ENCODE results near the gene ZNF837.
"Not testable (repeated sequence)": the region's sequence is repeated elsewhere in the genome, so short reads cannot be mapped to it uniquely, and the experiment has no call there.

Gene ZNF837

DNA sequence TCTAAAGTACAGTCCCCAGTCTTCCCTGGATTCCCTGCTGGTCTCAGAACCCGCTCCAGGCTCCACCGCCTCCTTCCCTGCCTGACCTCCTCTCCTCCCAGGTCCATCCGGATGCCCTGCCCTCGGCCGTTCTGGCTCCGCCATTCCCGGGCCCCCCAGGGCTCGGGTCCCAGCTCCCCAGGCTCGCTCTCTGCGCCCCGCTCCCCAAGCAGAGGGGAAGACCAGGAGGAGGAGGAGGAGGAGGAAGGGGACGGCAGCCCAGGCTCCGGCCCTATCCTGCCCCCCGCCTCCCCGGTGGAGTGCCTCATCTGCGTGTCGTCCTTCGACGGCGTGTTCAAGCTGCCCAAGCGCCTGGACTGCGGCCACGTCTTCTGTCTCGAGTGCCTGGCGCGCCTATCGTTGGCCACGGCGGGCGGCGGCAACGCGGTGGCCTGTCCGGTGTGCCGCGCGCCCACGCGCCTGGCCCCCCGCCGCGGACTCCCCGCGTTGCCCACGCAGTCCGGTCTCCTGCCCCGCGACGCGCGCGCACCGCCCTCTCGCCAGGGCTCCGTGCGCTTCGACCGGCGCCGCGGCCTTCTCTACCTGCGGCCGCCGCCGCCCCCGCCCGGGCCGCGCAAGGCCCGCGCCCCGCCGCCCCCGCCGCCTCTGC lies 15.3 kb upstream of the ZNF837 start:
- DNase-seq = no peak

DNA sequence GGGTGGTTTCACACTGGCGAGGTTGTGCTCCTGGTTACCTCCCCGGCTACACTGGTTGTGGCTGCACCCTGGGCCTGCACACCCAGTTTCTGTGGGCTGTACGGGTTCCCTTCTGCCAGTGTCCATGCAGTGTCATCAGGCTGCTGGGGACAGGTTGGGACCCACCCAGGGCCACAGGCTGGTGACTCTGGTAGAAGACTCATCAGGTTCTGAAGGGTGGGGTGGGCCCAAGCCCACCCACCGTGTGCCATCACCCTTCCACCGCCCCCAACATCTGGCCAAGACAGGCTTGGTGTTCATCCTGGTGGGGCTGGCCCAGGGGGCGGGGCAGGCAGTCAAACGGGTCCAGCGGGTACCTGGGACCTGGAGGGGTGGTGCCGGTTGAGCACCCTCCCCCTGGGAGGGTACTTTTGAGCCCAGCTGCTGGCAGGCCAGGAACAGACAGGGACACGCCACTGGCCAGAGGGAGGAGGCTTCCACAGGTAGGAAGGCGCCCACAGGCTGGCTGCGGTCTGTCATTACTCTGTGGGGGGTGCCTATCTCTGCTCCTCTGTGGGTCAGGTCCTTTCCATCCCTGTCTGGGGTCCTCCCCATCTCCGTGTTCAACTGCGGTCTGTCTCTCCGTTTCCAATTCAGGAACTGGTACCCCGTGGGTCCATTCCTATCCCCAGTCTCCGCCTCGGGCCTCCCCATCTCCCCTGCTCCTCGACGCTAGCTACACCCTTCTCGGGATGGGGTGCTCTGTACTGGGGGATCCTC lies 14.6 kb upstream of the ZNF837 start, which contains the start of gene RNF225:
RNF225 (plus strand) TSS at position 437 of the 759 bp plus-strand sequence. CDS start 434 bp downstream, outside the sequence.
- no peak for DNase-seq

DNA sequence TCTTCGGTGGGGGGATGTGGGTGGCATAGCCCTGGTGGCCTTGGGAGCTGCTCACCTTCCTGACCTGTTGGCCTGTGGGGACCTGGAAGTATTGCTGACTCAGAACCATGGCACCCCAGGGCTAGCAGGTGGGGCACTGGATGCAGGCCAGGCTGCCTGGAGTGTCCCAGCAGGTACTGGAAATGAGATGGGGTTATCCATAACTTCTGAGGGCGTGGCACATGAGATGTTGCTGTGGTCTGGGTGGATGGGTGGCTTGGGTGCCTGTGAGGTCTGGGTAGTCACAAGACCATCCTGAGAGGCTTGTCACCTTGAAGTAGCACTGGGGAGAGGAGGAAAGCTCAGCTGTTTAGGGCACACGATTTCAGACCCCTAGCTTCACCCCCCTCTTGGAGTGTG lies 14.0 kb upstream of the ZNF837 start:
- DNase-seq = no peak

DNA sequence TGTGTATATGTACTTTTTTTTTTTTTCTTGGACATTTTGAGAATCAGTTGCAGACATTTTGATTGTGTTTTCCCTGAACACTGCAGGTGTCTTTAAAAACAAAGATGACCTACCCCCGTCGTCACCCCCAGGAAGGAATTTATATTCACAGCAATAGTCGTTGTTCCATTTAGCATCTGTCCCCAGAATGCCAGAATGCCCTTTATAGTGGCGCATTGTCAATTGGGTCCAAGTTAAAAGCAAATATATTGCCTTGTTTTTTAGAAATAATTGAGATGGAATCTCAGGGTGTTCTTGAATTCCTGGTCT lies 12.8 kb upstream of the ZNF837 start:
- DNase-seq = no peak

DNA sequence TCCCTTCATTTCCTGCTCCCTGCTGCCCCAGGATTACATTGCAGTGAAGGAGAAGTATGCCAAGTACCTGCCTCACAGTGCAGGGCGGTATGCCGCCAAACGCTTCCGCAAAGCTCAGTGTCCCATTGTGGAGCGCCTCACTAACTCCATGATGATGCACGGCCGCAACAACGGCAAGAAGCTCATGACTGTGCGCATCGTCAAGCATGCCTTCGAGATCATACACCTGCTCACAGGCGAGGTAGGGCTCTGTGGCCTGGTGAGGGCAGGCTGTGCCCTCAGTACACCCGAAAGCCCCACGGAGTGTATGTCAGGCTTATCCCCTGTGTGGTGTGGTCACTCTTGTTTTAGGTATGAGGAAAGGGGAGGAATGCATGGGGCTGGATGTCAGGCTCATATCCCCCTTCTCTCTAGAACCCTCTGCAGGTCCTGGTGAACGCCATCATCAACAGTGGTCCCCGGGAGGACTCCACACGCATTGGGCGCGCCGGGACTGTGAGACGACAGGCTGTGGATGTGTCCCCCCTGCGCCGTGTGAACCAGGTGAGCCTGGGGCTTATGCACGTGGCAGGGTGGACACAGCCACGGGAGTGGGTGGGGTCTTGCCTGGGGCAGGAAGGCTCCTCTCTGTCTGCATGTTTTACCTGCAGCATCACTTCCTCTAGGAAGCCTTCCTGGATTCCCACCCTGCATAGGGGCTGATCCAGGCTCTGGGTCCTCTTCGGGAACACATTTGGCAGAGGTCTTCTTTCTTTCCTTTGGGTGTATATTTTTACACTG lies 12.3 kb upstream of the ZNF837 start:
- DNase-seq = no peak

DNA sequence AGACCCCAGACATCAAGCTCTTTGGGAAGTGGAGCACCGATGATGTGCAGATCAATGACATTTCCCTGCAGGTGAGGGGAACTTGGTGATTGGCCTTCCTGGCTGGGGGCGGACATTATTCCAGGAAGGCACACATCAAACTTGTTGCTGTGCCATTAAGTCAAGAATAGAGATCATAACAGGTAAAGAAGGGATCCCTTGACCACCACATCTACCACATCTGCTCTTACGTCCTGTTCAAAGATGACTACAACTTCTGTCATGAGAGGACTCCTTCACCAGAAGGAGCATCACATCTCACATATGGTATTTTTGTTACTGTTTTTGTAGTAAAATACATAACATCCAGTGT lies 7.3 kb upstream of the ZNF837 start:
- no peak for DNase-seq

DNA sequence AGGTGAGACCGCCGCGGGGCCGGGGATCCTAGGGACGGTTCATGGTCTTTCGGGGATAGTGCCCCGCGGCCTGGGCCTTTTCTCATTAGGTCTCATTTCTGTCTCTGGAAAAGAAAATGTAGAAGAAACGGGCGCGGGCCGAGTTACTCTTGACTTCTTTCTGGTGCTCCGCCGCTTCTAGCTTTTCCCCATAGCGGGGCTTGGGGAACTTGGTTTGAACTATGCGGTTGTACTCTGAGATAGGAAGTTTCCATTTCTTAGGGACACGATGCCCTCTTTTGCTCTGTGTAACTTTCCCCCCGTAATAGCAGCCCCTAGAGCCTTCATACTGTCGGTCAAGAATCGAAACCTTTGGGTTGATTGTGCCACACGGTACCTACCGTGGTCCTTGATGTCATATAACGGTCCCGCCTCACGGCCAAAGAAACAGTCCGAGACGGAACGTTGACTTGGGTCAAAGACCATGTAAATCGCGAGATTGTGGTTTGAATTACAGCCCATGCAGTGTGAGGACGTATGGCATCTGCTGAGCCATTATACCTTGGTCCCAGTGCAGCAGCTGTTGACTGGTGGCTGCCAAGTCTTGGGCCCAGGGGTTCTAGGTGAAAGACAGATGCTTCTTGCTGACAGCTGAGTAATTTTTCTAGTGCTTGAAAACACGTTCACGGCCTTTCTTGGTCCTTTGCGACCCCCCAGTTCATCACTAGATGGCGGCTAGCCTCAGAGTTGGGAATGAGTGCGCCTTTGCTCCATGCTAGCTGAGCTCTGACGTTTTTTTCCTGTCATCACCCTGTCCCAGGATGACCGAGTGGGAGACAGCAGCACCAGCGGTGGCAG lies 6.7 kb upstream of the ZNF837 start:
- DNase-seq = no peak

DNA sequence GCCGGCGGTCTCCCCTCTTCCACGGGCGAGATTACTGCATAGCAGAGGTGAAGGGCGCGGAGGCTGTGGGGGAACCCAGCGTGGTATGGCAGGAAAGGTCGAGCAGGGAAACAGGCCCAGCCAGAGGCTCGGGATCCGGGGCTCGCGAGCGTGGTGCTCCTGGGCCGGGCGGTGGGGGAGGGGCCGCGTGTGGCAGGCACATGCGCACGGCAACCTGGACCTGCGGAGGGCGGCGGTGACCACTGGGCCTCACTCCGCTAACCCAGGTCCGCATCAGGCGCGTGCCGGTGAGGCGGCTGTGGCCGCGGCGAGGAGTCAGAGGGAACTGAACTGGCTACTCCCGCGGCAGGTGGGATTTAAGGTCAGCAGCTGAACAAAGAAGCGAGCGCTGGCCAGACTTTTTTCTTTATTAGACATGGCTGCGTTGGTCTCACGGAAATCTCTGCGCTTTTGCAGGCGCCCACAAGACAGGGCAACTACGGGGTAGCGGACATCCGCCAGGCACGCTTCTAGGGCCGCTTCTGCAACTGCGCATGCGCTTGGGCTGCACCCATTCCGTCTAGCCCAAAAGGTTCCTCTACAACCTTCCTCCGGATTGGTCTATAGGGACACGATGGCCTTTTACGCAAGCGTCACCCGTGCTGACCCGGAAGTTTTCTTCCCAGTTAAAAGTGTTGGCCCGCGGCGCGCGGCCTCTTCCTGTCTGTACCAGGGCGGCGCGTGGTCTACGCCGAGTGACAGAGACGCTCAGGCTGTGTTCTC lies 5.9 kb upstream of the ZNF837 start, which contains the start of gene RPS5:
RPS5 (plus strand) TSS at position 694 of the 762 bp plus-strand sequence. CDS start 869 bp downstream, outside the sequence.
- DNase-seq = peak; percentile 94

DNA sequence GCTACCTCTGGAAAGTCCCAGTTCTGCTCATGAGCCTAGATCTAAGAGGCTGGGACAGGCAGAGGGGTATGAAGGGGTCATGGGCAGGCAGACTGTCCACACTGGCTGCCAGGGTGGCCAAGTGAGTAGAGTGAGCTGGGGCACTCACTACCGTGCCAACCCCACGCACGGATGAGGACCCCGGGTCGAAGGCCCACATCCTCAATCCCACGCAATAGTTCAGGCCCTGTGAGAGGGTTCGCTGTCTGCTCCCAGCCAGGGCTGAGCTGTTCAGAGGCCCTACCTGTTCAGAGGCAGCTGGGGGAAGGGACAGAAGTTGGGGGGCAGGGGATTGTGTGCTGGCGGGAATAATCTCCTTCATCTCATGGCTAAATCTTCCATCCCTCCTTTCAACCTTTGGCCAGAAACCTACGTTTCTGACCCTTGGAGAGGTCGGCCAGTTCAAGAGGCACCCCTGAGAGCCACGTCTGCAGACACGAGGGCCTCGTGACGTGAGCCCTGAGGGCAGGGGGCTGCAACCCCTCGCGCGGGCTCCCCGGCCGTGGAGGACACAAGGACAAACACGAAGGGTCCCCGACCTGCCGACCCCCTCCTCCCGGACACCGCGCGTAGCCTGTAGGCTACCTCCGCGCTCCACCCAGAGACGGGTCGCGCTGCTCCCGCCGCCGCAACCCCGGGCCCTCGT lies 5.2 kb upstream of the ZNF837 start:
- DNase-seq = no peak

DNA sequence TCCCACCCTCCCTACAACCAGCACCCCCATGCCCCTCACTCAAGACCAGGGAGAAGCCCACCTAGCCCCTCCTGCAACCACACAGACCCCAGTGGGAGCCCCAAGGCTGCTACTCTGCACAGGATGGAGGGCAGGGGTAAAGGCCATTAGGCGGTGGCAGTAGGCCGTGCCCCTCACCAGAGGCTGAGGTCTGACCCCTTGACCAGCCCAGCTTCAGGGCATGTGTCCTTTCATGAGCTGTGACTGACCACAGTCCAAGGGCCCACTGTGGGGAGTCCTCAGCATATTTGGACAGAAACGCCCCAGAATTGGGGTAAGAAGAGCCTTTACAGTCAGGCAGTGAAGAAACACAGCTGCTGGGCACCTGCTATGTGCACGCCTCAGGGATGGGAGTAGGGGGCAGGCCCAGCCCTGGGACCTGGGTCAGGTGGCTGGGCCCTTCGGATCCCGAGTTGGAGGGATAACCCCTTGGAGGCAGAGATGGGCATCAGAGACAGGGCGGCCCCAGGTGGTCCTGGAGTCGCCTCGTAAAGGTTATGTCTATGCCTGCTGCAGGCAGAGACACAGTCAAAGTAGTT lies 4.6 kb upstream of the ZNF837 start:
- DNase-seq = no peak

DNA sequence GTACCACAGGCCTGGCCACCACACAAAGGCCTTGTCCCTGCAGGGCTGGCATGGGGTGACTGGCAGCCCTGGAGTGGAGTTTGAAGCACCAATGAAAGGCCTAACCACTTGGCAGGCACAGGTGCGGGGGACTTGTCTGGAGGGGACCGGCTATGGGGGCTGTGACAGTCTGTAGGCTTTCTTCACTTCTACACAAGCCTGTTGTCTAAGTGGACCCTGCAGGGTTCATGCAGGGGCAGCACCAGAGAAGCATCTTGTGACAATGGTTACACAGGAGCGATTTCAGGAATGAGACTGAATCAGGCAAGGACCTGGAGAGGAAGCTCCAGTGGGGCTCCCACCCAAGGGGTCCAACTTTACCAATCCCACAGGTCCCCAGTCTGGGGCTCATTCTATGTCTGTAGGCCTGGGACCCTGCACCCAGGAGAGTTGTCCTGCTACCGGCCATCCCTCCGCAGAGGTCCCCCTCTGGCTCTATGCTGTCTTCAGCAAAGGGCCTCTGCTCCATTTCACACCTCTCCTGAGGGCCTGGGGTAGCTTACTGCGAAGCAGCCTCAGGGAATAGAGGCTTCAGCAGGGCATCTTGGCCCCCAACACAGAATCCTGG lies 2.3 kb upstream of the ZNF837 start:
- DNase-seq = no peak

DNA sequence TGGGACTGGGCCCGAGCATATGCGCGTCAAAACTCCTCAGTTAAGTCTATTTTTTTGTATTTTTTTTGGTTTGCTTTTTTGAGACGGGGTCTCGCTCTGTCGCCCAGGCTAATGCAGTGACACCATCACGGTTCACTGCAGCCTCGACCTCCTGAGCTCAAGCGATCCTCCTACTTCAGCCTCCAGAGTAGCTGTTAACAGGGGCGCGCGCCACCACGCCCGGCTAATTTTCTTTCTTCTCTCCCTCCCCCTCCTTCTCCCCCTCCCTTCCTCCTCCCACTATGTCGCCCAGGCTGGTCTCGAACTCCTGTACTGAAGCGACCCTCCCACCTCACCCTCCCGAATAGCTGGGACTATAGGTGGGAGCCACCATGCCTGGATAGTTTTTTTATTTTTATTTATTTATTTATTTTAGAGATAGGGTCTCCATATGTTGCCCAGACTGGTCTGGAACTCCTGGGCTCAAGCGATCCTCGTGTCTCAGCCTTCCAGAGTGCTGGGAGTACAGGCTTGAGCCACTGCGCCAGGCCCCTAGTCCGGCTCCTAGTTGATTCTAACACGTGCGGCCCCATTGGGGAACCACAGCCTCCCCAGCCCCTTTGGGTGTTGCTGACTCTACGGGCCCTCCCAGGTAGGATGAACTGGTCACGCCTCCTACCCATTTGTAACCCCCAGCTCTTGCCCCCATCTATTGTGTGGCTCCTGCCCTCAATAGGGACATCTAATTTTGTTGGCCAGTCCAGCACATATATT lies 806 bp upstream of the ZNF837 start:
- DNase-seq = no peak

DNA sequence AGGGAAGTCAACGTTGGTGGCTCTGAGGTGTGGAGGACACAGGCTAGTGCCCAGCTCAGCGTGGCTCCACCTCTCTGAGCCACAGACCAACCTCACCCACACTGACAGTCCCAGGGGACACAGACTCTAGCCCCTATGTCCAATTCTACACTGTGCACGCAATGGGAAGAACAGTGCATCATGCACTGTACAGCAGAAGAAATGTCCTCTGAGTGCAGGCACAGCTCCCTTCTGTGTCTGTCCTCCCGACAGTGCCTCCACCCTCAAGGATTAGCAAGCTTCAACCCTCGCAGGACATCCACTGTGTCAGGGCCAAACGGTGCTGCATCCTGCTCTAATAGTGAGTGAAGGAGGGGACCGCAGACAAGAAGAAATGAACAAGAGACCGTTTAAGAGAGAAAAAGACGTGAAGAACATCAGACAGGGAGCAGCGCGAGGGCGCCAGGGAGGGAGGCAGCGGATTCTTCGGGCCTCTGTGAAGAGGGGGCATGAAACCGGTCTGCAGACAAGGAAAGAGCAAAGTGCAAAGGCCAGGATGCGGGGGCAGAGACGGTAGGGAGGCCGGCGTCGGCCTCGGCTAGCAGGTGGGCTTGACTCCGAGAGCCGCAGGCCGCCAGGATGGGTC lies 681 bp downstream of the ZNF837 start:
- DNase-seq = no peak

DNA sequence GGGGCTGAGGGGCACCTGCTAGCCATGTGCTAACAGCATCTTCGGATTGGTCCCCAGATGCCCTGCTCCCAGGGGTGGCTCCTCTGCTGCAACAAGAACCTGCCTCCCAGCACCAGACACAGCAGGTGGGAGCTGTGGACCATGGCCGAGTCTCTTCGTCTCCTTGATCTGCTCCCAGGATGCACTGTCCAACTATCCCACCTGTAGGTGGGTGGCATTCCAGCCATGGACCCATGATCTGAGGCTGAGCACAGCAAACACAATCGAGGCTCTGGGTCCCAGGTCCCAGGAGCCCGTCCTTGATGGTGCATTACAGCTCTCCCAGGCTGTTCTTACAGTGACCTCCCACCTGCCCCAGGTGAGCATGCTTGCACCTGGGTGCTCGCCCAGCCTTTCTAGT lies 1.6 kb downstream of the ZNF837 start:
- no peak for DNase-seq

DNA sequence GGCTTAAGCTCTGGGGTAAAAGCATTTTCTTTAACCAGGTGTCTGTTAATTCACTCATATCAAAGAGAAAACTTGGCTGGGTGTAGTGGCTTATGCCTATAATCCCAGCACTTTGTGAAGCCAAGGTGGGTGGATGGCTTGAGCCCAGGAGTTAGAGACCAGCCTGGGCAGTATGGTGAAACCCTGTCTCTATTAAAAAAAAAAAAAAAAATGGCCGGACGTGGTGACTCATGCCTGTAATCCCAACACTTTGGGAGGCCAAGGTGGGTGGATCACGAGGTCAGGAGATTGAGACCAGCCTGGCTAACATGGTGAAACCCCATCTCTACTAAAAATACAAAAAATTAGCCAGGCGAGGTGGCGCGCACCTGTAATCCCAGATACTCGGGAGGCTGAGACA lies 4.1 kb downstream of the ZNF837 start:
- DNase-seq = not testable (repeated sequence)

DNA sequence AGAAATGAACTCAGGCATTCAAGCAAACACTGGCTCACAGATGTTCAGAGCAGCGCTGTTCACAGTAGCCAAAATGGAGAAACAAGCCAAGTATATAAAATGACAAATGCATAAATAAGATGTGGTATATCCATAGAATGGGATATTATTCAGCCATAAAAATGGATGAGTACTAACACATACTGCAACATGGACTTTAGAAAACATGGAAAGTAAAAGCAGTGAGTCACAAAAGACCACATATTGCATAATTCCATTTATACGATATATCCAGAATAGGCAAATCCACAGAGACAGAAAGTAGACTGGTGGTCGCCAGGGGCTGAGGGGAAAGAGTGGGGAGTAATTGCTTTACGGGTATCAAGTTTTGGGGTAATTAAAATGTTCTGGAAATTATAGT lies 6.6 kb downstream of the ZNF837 start:
- DNase-seq = no peak

DNA sequence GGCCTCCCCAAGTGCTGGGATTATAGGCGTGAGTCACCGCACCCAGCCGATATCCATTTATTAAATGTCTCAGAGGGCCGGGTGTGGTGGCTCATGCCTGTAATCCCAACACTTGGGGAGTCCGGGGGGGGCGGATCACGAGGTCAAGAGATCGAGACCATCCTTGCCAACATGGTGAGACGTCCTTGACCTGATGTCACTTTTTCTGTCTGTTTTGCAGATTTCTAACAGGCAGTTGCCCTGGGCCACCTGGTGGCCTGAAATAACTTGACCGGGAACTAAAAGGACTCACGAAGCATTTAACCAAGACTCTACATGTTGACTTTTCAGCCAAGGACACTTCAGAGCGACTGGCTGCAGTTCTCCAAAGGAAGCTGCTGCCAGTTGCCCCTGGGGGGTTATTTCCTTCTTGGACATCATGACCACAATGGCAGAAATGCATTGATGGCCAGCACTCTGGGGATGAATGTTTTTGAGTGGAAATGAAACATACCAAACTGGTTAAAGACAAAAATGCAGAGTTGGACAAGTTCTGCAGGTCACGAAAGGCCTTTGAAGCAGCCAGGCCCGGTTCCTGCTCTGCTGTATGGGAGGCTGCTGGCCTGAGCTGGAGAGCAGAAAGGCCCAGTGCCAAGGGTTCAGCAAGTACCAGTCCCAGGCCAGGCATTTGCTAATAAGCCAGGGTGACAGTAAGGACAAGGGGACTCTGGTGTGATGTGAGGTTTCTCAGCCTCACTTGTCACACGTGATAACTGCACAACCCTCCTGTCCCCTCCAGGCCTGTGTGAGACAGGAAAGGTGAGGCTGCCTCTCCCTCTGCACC lies 8.3 kb downstream of the ZNF837 start:
- no peak for DNase-seq

DNA sequence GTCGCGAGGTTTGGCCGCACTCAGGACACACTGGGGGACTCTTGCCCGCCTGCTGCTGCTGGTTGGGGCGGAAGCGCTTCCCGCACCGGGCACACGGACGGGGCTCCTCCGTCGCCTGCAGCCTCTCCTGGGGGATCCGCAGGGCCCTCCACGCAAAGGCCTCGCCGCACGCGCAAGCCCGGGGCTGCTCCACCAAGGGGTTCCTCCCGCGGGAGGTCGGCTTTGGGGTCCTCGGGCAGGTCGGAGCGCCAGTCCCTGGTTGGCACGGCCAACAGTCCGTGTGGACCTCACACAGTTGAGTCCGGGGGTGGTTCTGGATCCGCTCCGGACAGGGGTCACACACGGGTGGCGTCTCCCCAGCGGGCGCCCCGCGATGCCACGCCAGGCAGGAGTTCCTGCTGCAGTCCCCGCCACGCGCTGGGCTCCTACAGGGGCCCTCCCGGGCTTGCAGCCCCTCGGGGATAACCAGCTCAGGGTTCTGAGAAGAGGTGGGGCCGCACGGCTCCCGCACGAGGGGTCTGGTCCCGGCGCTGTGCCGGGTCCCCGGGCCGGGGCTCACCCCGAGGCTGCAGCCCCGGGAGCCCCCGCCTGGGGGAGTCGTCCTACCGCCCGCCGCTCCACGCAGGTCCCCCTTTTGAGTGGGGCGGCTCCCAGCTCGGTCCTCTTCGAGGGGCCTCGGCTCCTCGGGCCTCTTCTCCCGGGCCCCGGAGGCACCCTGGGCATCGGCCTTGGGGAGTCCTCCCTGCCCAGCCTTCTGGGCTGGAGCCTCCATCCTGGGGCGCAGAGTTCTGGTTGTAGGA lies 12.1 kb downstream of the ZNF837 start:
- no peak for DNase-seq

Measured in activated gamma-delta T cell treated with Interleukin-2 at 50 U/mL for 16 hours (primary cell).